HG03439 (cell line): ENCODE results near the gene LARP4.
"Not testable (repeated sequence)": the region's sequence is repeated elsewhere in the genome, so short reads cannot be mapped to it uniquely, and the experiment has no call there.

ENCODE experiments used
- ATAC-seq: cut with Tn5 transposase; IDR thresholded peaks from one replicate; pipeline ENCODE4 v1.9.1; 2021; ENCODE audit warnings: mild to moderate bottlenecking, moderate library complexity; ENCODE audit not compliant: unreplicated experiment

The LARP4 gene

DNA sequence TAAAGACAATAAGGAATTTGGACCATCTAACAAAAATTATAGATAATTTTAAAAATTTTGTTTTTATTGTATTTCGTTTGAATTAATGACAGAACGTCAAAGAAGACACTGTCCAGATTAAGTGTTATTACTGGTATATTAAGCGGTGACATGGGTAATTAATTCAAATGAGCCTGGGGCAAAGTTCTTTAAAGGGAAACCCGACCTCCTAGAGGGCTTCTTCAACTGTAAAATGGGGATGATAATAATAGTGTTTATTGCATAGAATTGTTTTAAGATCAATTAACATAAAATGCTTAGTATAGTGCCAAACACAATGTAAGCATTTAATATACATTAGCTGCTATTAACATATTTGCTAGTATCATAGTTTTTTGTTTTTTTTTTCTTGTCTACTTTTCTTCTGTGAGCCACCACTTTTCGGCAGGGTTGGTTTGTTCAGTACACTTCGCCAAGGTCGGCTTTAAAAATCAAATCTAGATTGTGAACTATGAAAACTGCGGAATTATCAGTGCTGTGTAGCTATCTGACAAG lies 514 bp upstream of the LARP4 start:
- ATAC-seq: no peak

DNA sequence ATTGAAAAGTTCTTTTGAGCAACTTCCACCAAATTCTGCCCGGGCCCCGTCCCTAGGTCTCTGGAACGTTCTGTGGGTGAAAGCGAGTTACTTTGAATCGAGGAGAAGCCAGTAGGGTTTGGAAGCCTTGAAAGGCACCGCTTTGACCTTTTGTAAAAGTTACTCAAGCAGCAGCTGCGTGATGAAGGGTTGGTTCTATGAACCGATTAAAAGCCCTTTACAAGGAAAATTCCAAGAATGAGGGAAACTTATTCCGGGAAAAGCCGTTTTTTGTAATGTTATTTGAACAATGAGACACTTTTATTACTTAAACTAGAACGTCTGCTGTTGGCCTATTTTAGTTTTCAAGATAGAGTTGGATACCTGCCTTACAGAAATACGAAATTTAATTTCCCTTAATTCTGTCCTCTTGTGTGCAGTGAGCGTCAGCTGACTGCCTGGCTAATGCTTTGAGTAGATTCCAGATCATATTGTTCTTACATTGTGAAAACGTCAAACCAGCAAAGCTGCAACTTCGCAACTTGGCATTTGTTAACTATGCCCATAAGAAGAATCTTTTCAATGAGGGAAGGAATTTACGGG lies 906 bp downstream of the LARP4 start:
- no peak for ATAC-seq

DNA sequence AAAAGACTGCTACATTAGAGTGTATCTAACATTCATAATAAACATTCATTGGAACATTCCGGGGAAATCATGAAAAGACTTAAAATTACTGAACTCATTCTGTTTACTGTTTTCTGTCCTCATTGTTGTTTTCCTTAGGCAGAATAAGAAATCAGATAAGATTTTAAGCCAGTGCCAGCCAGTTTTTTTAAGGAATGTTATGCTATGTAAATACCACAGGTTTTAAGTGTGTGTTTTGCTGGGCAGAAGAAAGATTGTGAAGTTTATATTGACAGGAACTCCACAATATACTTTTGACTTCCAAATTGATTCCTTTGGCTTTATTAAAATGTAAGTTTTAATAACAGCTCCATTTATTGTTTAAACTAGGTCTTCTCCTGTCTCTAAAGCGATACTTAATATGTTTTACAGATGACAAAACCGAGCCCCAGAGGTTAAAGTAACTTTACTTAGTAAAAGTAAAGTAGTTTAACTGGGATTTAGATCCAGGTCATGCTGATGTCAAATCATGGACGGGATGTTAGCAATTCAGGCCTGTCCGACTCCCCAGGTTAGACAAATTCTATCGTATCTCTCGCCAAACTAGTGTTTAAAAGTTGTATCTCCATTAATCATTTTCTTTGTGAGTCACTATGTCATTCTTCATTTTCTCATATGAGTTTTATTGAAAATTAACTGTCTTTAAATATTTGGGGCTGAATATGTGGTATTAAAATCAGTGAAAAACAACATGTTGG lies 1.7 kb downstream of the LARP4 start:
- no peak for ATAC-seq

DNA sequence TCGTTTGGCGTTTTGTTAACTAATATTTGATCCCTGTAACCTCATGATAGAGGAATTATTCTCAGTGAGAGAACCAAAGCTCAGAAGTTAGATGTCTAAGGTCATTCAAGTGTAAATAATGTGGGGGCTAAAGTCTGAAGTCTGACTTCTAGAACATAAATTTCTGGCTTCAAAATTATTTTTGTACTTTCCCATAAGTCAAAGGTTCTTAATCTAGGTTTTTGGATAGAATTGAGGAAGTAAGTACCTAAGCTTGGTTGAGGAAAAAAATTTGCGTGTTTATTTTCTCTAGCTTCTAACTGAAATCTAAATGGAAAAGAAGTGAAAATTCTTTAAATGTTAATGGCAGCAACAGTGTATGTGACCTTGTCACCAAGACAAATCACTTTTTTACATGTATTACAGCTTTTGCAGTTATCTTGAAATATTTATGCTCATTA lies 2.3 kb downstream of the LARP4 start:
- no peak for ATAC-seq

DNA sequence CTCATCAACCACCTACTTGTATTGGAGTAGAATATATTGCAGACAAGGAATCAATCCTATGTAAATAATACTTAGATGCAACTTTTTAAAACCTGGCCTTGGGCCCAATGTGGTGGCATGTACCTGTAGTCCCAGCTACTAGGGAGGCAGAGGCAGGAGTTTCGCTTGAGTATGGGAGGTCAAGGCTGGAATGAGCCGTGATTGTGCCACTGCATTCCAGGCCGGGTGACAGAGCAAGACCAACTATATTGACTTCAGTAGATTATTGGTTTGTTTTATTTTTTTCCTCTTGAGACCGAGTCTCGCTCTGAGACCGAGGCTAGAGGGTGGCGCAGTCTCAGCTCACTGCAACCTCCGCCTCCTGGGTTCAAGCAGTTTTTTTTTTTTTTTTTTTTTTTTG lies 3.6 kb downstream of the LARP4 start:
- ATAC-seq: no peak

DNA sequence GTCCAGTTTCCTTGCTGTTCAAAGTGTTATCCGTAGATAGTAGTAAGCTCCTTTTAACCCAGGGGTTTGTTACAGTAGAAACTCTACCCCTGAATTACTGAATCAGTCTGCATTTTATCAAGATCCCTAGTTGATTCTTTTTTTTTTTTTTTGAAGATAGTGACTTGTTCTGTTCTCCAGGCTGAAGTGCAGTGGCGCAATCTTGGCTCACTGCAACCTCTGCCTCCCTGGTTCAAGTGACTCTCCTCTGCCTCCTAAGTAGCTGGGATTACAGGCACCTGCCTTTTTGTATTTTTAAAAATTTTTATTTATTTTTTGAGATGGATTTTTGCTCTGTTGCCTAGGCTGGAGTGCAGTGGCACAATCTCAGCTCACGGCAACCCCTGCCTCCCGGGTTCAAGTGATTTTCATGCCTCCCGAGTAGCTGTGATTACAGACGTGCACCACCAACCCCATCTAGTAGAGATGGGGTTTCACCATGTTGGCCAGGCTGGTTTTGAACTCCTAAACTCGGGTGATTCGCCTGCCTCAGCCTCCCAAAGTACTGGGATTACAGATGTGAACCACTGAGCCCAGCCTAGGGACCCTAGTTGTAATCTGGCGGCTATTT lies 10.5 kb downstream of the LARP4 start:
- ATAC-seq: no peak

DNA sequence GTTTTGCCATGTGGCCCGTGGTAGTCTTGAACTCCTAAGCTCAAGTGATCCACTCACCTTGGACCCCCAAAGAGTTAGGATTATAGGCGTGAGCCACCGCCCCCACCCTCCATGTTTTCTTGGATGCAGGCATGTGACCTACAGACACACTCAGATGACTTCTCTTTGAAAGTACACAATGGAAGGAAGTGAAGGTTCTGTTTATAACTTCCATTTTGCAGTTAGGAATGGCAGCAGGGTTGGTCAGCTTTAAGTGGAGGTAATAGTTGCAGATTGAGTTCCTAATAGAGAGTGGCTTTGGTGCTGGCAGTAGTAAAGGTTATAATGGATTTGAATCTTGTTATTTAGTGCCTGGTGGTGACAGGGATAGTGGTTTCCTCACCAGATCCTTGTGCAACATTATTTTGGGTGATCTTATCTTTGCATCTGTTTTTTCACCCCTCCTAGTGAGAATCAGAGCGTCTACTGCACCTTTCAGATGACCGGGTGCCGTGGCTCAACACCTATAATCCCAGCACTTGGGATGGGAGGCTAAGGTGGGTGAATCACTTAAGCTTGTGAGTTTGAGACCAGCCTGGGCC lies 15.3 kb downstream of the LARP4 start:
- no peak for ATAC-seq

DNA sequence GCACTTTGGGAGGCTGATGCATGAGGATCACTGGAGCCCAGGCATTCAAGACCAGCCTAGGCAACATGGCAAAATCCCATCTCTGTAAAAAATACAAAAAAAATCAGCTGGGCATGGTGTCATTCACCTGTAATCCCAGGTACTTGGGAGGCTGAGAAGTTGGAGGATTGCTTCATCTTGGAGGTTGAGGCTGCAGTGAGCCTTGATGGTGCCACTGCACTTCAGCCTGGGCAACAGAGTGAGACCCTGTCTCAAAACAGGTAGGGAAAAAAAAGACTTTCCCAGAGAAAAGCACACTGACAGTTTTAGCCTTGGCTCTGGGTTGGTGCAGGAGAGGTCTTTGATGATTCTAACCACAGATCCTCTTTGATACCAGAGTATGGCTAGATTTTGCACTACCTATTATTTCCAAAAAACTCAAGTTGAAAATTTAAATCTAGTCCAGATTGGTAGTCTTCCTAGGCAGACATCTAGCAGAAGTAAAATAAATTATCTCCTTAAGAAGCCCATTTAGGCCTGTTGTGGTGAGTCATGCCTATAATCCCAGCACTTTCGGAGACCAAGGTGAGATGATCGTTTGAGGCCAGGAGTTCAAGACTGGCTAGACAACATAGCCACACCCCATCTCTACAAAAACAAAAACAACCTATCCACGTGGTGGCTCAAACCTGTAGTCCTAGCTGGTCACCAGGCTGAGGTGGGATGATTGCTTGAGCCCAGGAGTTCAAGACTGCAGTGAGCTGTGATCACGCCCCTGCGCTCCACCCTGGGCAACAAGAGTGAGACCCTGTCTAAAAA lies 18.6 kb downstream of the LARP4 start:
- no peak for ATAC-seq

DNA sequence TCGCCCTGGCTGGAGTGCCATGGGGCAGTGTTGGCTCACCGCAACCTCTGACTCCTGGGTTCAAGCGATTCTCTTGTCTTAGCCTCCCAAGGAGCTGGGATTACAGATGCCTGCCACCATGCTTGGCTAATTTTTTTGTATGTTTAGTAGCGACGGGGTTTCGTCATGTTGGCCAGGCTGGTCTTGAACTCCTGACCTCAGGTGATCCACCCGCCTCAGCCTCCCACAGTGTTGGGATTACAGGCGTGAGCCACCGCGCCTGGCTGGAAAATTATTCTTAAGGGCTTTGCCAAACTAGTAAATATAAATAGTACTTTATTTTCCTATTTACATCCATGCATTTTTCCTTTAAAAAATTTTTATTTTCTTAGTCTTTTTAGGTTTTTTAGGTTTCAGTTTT lies 22.2 kb downstream of the LARP4 start:
- ATAC-seq: not testable (repeated sequence)

DNA sequence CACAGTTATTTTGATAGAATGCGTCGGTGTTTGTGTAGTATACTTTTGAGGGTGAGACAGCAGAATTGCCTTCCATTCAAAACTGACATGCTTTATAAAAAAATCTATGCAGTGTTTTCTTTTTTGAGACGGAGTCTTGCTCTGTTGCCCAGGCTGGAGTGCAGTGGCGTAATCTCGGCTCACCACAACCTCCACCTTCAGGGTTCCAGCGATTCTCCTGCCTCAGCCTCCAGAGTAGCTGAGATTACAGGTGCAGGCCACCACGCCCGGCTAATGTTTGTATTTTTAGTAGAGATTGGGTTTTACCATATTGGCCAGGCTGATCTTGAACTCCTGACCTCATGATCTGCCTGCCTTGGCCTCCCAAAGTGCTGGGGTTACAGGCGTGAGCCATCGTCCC lies 22.7 kb downstream of the LARP4 start:
- ATAC-seq: not testable (repeated sequence)

DNA sequence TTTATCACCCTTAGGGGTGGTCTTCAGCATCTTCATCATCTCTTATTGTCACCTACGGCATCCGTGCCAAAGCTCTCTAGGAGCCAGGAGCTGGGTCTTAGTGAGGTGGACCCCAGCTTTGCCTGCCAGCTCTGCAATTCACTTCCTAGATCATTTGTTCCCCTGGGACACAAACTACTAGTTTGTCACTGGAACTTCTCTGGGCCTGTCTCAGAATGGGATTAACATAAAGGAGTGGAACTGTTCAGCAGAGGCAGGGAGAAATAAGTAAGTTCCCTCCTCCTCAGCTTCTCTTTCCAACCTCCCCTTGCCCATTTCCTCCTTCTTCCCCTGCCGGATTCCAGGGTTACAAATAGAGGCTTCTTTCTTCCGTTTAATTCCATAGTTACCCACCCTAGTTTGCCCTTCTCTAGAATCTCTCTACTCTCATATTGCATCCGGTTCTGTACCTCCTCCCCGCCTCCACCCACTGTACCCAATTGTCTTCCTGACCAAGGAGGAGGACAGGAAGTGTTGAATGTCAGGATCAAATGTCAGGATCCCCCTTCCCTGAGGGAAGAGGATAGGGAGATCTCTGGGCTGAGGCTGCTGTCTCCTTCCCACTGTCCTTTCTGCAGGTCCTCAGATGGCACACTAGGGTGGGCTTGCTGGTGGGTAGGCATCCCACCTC lies 25.0 kb downstream of the LARP4 start:
- no peak for ATAC-seq

DNA sequence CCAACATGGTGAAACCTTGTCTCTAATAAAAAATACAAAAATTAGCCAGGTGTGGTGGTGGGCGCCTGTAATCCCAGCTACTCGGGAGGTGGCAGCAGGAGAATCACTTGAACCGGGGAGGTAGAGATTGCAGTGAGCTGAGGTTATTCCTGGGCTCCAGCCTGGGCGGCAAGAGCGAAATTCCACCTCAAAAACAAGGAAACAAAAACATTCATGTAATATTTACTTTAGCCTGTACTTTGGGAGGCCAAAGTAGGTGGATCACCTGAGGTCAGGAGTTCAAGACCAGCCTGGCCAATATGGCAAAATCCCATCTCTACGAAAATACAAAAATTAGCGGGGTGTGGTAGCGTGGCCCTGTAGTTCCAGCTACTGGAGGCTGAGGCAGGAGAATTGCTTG lies 31.0 kb downstream of the LARP4 start:
- not testable (repeated sequence) for ATAC-seq

DNA sequence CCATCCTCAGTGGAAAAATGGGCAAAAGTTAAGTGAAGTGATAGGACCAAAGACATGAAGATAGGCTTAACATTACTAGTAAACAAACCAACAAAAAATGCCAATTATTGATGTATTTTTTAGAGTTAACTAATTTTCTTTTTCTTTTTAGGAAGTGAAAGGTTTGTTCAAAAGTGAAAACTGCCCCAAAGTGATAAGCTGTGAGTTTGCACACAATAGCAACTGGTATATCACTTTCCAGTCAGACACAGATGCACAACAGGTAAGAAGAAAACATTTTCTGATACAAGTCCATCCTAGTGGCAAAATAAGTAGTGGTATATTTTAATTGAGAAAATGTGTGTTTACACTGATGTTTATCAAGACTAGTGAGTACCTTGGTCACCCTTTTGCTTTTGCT lies 39.6 kb downstream of the LARP4 start:
- no peak for ATAC-seq

DNA sequence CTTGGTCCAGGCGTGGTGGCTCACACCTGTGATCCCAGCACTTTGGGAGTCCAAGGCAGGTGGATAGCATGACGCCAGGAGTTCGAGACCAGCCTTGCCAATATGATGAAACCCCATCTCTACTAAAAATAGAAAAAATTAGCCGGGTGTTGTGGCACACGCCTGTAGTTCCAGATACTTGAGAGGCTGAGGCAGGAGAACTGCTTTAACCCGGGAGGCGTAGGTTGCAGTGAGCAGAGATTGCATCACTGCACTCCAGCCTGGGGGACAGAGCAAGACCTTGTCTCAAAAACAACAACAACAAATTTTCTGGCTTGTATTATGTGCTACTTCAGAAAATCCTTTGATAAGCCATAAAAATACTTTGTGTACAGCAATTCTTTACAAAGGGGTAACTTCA lies 41.1 kb downstream of the LARP4 start:
- no peak for ATAC-seq

DNA sequence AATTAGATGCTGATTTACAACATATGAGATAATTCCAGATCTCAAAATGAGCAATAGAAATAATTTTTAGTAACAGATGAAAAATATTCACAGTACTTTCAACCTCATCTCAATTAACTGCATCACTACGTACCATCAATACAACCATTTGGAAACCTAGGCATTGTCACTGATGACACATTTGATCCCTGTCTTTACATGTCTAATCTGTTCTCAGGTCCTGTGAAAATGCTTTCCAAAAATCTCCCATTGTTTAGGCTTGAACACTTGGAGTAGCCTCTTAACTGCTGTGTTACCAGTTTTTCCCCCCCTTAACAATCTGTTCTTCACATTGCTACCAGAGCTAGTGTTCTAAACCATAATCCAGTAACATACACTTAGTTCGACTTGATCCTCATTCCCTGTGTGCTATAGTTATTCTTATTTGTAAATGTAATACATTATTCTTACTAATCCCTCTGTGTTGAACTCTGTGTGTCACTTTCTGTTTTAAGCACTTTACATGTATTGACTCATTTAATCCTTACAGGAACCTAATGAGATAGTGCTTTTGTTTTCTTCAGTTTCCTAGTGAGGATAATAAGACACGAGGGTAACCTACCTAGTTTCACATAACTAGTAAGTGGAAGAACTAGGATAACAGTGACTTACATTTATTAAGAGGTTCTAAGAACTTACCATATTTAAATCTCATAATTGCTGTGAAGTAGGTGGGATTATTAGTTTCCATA lies 41.7 kb downstream of the LARP4 start:
- ATAC-seq: no peak

DNA sequence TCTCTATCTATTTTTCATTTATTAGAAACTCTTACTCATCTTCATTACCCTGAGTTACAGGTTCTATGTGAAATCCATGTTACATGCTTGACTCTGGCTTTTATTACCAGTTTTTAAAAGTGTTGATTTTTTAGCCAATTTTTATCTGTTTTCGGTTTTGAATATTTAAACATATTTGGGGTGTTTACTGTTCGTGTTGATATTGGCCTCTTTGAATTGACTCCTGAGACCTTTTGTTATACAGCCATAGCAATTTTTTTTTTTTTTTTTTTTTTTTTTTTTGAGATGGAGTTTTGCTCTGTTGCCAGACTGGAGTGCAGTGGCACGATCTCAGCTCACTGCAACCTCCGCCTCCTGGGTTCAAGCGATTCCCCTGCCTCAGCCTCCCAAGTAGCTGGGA lies 49.0 kb downstream of the LARP4 start:
- not testable (repeated sequence) for ATAC-seq

DNA sequence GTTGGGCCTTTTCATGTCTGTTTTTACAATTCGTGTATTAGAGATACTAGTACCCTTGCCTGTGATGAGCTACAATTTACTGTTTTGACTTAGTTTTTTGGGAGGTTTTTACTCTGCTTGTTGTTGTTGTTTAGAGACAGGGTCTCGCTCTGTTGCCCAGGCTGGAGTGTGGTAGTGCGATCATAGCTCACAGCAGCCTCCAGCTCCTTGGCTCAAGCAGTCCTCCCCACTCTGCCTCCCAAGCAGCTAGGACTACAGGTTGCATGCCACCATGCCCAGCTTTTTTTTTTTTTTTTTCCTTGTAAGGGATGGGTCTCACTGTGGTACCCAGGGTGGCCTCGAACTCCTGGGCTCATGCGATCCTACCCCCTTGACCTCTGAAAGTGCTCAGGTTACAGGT lies 52.1 kb downstream of the LARP4 start:
- ATAC-seq: no peak

DNA sequence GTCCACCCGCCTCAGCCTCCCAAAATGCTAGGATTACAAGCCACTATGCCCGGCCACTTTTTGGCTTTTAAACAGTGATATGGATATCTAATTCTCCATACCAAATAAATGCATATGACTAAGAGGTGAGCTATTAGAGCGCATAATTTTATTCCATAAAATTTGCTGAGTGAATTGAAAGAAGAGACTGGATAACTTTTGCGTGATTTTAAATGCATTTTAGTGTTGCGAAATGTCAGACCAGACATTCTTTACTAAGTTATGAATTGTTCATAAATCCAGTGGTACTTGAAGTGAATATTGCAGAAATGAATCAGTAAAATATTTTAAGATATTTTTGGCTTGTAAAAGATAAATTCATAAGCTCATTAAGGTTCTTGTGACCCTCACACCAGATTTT lies 53.2 kb downstream of the LARP4 start:
- no peak for ATAC-seq

DNA sequence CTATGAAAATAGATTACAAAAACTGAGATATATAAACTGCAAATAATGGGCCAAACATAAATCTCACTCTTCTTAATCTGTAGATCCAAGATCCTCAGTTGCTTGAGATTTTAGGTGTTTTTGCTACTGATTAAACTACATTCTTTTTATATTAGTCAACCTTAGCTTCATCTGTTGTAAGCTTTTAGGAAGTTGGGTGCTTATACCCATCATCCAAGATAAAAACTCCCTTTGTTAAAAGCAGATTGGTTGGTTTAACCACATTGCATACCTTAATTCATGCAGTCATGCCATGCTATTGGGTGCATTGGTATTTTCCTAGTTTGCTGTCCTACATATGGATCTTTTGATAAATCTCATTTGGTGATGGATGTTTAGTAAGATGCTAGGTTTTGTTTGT lies 57.9 kb downstream of the LARP4 start:
- ATAC-seq: no peak

DNA sequence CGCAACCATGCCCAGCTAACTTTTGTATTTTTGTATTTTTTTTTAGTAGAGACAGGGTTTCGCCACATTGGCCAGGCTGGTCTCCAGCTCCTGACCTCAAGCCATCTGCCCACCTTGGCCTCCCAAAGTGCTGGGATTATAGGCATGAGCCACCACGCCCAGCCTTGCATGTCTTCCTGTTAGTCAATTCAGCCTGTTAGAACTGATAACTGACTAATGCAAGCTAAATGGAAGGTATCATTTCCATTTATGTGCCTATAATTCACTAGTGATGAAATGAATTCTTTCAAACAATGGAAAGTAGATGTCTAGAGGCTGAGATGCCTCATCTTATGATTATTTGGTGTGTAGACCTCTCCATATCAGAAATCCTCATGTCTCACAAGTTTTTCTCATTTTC lies 66.8 kb downstream of the LARP4 start:
- ATAC-seq: no peak
